ENCODE results near the gene EPHA8. TPM values are rescaled to one million over a fixed set of nuclear protein-coding genes. Genes with fewer than 3 reads are reported as not detected.

The EPHA8 gene
- total and polyA plus RNA-seq, 8 donors, result not detected

- H3K27ac ChIP-seq, result no peak overlapping the region
- H3K27me3 ChIP-seq, result peaks cover 4 to 100% (median 34%) of the 10 kb centered on the region in 3 donors
- no peaks in the 10 kb centered on the region for H3K4me1 ChIP-seq
- no peak overlapping the region for H3K4me3 ChIP-seq
- H3K36me3 ChIP-seq, result no peaks in the 10 kb centered on the region
- H3K9me3 ChIP-seq, result no peaks in the 10 kb centered on the region
- intact Hi-C loops (cut with DNase I; ENCODE audit: low total_unique reads), result no loop called here
- no peak for TF ChIP-seq POLR2AphosphoS5 (IDR thresholded peaks at IDR 0.05)
- no peak for TF ChIP-seq CTCF (IDR thresholded peaks at IDR 0.05)
- no peak for TF ChIP-seq EP300 (IDR thresholded peaks at IDR 0.05)
- TF ChIP-seq POLR2A (IDR thresholded peaks at IDR 0.05), result no peak
- WGBS, 5 donors, result 16 to 26% (median 24%) methylated on average over 11 to 16 of the region's 16 CpGs
- peak in 1 of 2 donors; percentile 28 for DNase-seq
These were observed 54.8 kb downstream of the EPHA8 start for GRCh38 chr1:22618056-22618455.

DNA sequence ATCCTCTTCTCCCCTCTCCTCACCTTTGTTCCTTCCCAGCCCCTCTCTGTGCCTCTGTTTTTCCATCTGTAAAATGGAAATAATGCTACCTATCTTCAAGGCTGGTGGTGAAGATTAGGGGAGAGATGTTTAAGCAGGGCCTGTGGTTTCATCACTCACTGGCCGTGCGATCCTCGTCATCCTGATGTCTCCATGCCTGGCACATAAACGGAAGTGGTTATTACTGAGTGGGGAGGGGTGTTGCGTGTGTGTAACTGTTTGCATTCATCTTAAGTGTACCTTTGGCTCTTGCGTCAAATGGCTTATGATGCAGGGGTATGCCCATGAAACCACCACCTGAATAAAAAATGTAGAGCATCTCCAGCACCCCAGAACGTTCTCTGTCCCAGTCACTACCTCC lies 56.0 kb downstream of the EPHA8 start:
- Histone ChIP-seq H3K4me1 (no peaks in the 10 kb centered on the region), H3K4me3 (no peak overlapping the region), H3K27ac (no peak overlapping the region), H3K36me3 (no peaks in the 10 kb centered on the region), H3K27me3 (peaks cover 4 to 100% (median 34%) of the 10 kb centered on the region in 3 donors), H3K9me3 (no peaks in the 10 kb centered on the region)
- intact Hi-C loops (cut with DNase I; ENCODE audit: low total_unique reads), result no loop called here
- no peak for DNase-seq
- 72 to 77% (median 73%) methylated on average over 7 of the region's 7 CpGs for WGBS, 5 donors
- no peak for TF ChIP-seq POLR2A (IDR thresholded peaks at IDR 0.05)
- no peak for TF ChIP-seq POLR2AphosphoS5 (IDR thresholded peaks at IDR 0.05)
- no peak for TF ChIP-seq CTCF (IDR thresholded peaks at IDR 0.05)
- no peak for TF ChIP-seq EP300 (IDR thresholded peaks at IDR 0.05)

GRCh38 chr1:22619798-22620197 lies 56.5 kb downstream of the EPHA8 start:
- intact Hi-C loops (cut with DNase I; ENCODE audit: low total_unique reads), result no loop called here
- no peak for TF ChIP-seq EP300 (IDR thresholded peaks at IDR 0.05)
- TF ChIP-seq POLR2A (IDR thresholded peaks at IDR 0.05), result no peak
- no peak for TF ChIP-seq CTCF (IDR thresholded peaks at IDR 0.05)
- TF ChIP-seq POLR2AphosphoS5 (IDR thresholded peaks at IDR 0.05), result no peak
- no peak overlapping the region for H3K27ac ChIP-seq
- H3K36me3 ChIP-seq, result no peaks in the 10 kb centered on the region
- no peaks in the 10 kb centered on the region for H3K9me3 ChIP-seq
- no peak overlapping the region for H3K4me3 ChIP-seq
- no peak for DNase-seq
- peaks cover 4 to 99% (median 35%) of the 10 kb centered on the region in 3 donors for H3K27me3 ChIP-seq
- WGBS, 5 donors, result 50 to 60% (median 56%) methylated on average over 12 of the region's 12 CpGs
- no peaks in the 10 kb centered on the region for H3K4me1 ChIP-seq

DNA sequence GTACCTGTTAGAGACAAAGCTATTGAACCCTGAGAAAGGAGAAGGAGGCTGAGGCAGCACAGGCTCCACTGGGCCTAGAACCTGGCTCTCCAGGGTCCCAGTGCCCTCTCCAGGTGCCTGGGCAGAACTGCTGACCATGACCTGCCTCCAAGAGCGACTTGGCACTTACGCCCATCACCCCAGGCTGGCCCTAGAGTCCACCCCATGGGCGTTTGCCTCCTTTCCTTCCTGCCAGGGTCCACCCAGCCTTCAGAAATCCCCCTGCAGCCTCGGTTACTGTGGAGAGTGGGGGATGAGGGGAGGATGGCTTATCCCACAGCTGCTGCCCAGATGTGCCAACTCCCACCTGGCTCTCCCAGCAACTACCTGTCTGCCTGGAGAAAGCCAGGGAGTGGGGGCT lies 58.5 kb downstream of the EPHA8 start:
- H3K4me1 ChIP-seq, result peaks cover 0 to 7% (median 2%) of the 10 kb centered on the region in 4 donors
- no peak for TF ChIP-seq POLR2AphosphoS5 (IDR thresholded peaks at IDR 0.05)
- TF ChIP-seq CTCF (IDR thresholded peaks at IDR 0.05), result no peak
- TF ChIP-seq EP300 (IDR thresholded peaks at IDR 0.05), result no peak
- no peak overlapping the region for H3K4me3 ChIP-seq
- peaks cover 0 to 99% (median 50%) of the 10 kb centered on the region in 3 donors for H3K27me3 ChIP-seq
- no peak for DNase-seq
- H3K36me3 ChIP-seq, result no peaks in the 10 kb centered on the region
- no peak overlapping the region for H3K27ac ChIP-seq
- intact Hi-C loops (cut with DNase I; ENCODE audit: low total_unique reads), result no loop called here
- 49 to 62% (median 59%) methylated on average over 3 to 4 of the region's 4 CpGs for WGBS, 5 donors
- H3K9me3 ChIP-seq, result no peaks in the 10 kb centered on the region
